ENCODE results near the gene MEIKIN.
A peak's percentile ranks its signal among the peaks of the same experiment; 100 is the strongest.
"Not testable (repeated sequence)": the region's sequence is repeated elsewhere in the genome, so short reads cannot be mapped to it uniquely, and the experiment has no call there.

The MEIKIN gene

DNA sequence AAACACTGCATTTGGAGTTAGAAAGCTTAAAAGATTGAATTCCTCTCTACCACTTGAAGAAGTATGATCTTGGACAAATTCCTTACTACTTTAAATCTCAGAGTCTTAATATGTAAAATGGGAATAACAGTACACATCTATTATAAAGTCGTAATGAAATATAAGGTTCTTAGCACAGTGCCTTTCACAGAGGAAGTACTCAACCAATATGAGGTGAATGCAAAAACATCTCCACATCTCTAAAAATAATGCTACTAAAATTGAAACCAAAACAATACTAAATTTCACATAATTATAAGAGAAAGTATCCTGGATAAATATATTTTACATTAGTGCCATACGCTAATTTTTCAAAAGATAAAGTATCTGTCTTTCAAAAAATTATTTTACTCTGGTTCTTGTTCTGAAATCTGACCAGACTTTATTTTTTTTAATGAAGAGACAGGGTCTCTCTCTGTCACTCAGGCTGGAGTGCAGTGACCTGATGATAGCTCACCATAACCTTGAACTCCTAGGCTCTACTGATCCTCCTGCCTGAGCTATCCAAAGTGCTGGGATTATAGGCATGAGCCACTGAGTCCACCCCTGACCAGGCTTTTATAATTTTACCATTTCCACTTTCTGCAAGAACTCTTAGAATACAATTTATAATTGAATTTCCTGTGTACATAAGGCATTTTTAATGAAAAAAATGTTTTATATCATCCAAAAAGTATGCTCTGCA lies 127.3 kb downstream of the MEIKIN start:
- DNase-seq (ENCODE audit: extremely low read depth in 1 of 2, low read depth in 1 of 2) = no peak

GRCh38 chr5:131814990-131815389 lies 130.5 kb downstream of the MEIKIN start:
- no peak for DNase-seq (ENCODE audit: extremely low read depth in 1 of 2, low read depth in 1 of 2)

- no peak for DNase-seq (ENCODE audit: extremely low read depth in 1 of 2, low read depth in 1 of 2)
Measured at GRCh38 chr5:131812371-131813160, 132.9 kb downstream of the MEIKIN start.

GRCh38 chr5:131810510-131811249 lies 134.8 kb downstream of the MEIKIN start:
- no peak for DNase-seq (ENCODE audit: extremely low read depth in 1 of 2, low read depth in 1 of 2)

GRCh38 chr5:131796793-131797693 lies 148.4 kb downstream of the MEIKIN start, which contains the start of gene FNIP1:
FNIP1 (minus strand) TSS chr5:131797017; CDS start chr5:131796921, 96 bp downstream.
- peak; percentile 96 to 98 for DNase-seq (ENCODE audit: extremely low read depth in 1 of 2, low read depth in 1 of 2)

GRCh38 chr5:131795879-131796792 lies 149.3 kb downstream of the MEIKIN start:
- DNase-seq (ENCODE audit: extremely low read depth in 1 of 2, low read depth in 1 of 2) = peak in 1 of 2 donors; percentile 11

- DNase-seq (ENCODE audit: extremely low read depth in 1 of 2, low read depth in 1 of 2) = no peak
Measured at GRCh38 chr5:131795228-131795627, 150.2 kb downstream of the MEIKIN start.

DNA sequence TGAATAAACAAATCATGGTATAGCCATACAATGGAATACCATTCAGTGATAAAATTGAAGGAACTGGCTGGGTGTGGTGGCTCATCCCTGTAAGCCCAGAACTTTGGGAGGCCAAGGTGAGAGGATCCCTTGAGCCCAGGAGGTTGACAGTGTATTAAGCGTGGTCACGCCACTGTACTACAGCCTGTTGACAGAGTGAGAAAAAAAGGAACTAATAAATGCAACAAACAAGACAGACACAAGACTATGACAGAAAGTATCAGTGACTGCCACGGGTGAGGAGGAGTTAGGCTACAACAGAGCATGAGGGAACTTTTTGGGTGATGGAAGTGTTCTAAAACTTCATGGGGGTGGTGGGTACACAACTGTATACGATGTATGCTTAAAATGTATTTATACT lies 150.9 kb downstream of the MEIKIN start:
- no peak for DNase-seq (ENCODE audit: extremely low read depth in 1 of 2, low read depth in 1 of 2)

- no peak for DNase-seq (ENCODE audit: extremely low read depth in 1 of 2, low read depth in 1 of 2)
Measured at GRCh38 chr5:131792896-131793295, 152.6 kb downstream of the MEIKIN start.

DNA sequence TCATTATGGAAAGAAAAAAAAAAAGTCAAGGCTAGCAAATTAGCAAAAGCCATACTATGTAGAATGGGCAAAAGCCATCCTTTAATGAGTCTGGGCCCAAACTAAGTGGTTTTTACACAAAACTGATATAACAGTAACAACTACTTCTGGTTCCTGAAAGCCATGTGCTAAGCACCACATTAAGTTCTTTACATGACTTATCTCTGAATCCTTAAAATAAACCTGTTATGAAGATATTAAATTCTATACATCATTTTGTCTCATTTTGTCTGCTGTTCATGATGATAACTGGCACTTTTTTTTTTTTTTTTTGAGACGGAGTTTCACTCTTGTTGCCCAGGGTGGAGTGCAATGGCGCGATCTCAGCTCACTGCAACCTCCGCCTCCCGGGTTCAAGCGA lies 153.6 kb downstream of the MEIKIN start:
- DNase-seq (ENCODE audit: extremely low read depth in 1 of 2, low read depth in 1 of 2) = no peak

DNA sequence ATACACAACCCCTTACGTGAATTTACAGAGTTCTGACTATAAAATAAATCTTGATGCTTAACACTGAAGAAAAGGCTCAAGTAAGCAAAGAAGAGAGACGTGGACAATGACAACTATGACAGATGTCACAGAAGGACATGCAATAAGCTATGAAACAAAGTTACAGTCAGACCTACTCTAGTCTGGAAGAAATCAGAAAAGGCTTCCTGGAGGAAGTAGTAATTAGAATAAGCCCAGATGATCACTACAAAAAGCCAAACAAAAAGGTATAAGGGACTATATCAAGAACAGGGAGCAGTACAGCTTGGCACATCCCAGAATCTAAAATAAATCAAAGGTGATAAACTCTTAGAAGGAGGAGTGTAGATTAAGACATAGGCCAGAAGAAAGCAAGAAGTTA lies 154.9 kb downstream of the MEIKIN start:
- DNase-seq (ENCODE audit: extremely low read depth in 1 of 2, low read depth in 1 of 2) = no peak

DNA sequence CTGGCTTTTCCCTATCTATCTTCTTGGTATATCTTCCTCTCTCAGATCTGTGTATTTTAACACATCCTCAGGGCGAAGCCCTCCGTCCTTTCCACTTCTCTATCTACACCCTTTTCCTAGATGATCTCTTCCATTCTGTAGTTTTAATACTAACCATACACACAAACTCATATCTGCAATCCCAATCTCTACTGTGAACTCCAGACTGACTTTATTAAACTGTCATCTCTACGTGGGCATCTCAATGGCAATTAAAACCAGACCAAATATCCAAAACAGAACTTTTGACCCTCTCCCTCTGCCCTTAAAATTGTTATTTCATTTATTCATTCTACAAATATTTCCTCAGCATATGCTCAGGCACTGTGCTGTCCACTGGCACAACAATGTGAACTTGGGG lies 155.7 kb downstream of the MEIKIN start:
- DNase-seq (ENCODE audit: extremely low read depth in 1 of 2, low read depth in 1 of 2) = no peak

DNA sequence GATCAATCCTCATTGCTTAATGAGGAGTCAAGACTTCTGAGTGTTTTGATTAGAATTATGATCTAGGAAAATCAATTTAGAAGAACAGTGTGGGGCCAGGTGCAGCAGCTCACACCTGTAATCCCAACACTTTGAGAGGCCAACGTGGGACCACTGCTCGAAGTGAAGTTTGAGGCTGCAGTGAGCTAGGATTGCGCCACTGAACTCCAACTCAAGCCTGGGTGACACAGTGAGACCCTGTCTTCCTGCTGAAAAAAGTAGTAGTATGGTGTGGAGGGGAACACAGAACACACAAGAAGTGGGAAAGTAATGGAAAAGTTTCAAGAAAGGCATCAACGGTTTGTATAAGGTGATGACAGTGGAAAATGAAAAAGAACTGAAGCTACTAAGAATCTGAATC lies 157.7 kb downstream of the MEIKIN start:
- no peak for DNase-seq (ENCODE audit: extremely low read depth in 1 of 2, low read depth in 1 of 2)

DNA sequence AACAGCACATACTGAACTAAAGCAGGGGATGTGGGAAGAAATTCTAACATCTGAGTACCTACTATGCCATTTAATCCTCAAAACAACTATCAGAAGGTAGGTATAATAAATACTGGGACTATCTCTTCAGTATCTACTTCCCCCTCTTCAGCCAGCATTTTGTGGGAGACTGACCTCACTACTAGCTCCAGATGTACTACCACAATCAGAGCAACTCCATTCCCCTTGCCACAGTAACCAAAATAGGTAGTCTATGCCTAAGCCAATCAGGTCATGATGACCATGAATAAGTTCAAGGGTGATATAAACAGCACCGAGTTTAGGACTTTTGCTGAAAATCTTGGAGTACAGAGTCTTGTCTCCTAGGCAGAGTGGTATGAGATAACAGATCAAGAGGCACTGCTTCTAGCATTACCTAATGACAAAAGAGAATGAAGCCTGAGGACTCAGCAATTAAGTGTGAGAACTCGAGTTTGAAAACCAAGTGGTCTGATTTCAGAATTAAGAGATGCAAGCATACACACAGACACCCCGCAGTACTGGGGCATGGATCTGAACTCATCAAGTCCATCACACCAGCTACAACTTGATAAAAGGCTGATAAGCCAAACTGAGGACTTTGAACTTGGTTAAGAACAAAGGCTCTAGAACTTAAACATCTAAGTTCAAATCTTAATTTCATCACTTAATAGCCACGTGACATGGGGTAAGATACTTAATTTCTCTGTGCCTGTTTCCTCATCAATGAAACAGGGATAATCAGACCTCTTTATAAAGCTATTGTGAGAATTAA lies 158.4 kb downstream of the MEIKIN start:
- DNase-seq (ENCODE audit: extremely low read depth in 1 of 2, low read depth in 1 of 2) = no peak

DNA sequence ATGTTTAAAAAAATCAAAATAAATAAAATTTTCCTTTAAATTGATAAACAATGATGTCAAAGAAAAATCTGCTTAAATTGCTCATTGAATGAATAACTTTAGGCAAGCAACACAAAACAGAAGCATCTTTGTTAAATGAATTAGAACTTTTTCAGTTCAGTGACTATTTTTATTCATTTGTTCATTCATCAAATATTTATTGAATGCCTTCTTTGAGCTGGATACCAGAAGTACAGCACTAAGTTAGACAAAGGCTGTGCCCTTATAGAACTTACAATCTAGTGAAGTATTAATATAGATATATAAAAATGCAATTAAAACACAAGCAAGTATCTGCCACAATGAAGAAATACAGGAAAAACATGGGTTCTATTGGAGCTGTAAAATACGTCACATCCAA lies 159.4 kb downstream of the MEIKIN start:
- no peak for DNase-seq (ENCODE audit: extremely low read depth in 1 of 2, low read depth in 1 of 2)

DNA sequence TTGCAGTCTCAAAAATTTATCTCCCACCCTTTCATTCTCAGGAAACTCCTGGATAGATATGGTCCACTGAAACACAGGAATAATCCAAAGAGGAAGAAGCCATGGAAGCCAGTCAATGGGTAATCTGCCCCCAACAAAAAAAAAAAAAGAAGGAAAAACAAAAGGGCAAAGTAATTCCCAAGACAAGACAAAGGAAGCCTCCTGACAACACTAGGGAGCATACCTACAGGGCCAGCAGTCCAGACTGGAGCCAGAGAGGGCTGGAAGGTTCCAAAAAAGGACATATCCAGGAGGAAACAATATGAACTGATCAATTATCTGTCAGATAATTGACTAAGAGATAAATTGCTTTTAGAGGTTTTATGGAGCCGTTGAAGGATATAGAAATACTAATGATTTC lies 161.6 kb downstream of the MEIKIN start:
- DNase-seq (ENCODE audit: extremely low read depth in 1 of 2, low read depth in 1 of 2) = no peak

- DNase-seq (ENCODE audit: extremely low read depth in 1 of 2, low read depth in 1 of 2) = no peak
Measured at GRCh38 chr5:131783357-131783756, 162.1 kb downstream of the MEIKIN start.

- no peak for DNase-seq (ENCODE audit: extremely low read depth in 1 of 2, low read depth in 1 of 2)
Measured at GRCh38 chr5:131782717-131783116, 162.7 kb downstream of the MEIKIN start.

DNA sequence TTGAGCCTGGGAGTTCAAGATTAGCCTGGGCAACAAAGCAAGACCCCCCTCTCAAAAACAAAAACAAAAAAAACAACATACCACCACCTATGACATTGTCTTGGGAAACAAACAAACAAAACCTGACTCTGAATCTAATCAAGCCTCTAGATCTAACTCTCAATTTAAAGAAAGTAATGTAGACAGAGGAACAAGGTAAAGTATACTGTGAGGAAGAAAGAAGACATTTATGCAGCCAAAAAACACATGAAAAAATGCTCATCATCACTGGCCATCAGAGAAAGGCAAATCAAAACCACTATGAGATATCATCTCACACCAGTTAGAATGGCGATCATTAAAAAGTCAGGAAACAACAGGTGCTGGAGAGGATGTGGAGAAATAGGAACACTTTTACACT lies 167.3 kb downstream of the MEIKIN start:
- not testable (repeated sequence) for DNase-seq (ENCODE audit: extremely low read depth in 1 of 2, low read depth in 1 of 2)

All from activated CD8-positive, alpha-beta memory T cell treated with anti-CD3 and anti-CD28 coated beads for 1 hour (primary cell).